ENCODE data around the gene SYNRG.
A peak's percentile ranks its signal among the peaks of the same experiment; 100 is the strongest.
"Not testable (repeated sequence)": the region's sequence is repeated elsewhere in the genome, so short reads cannot be mapped to it uniquely, and the experiment has no call there.

Gene SYNRG

GRCh38 chr17:37512442-37513068, 96.7 kb downstream of the SYNRG start:
- Mint-ChIP-seq H3K27me3 (no peaks in the 10 kb centered on the region), H3K27ac (no peak overlapping the region), H3K4me3 (no peak overlapping the region), H3K9me3 (no peaks in the 10 kb centered on the region), H3K4me1 (ENCODE audit: low read depth) (peaks cover 14% of the 10 kb centered on the region), H3K36me3 (ENCODE audit: low read depth) (peaks cover 52% of the 10 kb centered on the region)
- DNase-seq: no peak

GRCh38 chr17:37511642-37512041, 97.6 kb downstream of the SYNRG start:
- peaks cover 43% of the 10 kb centered on the region for H3K36me3 Mint-ChIP-seq (ENCODE audit: low read depth)
- H3K9me3 Mint-ChIP-seq: not testable (repeated sequence)

DNA sequence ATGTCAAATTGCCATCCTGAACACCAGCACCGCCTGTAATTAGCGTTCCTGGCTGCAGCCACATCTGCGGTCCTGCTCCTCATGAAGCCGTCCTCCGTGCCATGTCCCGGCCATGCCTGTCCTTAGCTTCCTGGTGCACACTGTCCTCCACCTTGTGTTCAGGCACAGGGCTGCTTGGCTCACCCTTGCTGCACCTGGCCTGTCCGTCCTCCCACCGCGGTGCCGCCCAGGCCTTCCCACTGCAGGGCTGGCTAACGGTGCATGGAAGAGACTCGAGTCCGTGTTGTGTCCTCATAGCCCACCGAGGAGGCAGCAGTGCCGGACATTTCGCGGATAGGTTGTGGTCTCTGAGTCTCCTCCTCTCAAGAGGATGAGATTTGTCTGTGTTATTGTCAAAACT, 99.2 kb downstream of the SYNRG start:
- Mint-ChIP-seq H3K4me3 (no peak overlapping the region), H3K4me1 (ENCODE audit: low read depth) (peaks cover 16% of the 10 kb centered on the region), H3K36me3 (ENCODE audit: low read depth) (peaks cover 31% of the 10 kb centered on the region), H3K27ac (peak overlapping the region; percentile 50), H3K27me3 (no peaks in the 10 kb centered on the region), H3K9me3 (no peaks in the 10 kb centered on the region)
- no peak for DNase-seq

More at GRCh38 chr17:37511642-37512041, 97.6 kb downstream of the SYNRG start:
- not testable (repeated sequence) for H3K27ac Mint-ChIP-seq, H3K4me3 Mint-ChIP-seq, H3K27me3 Mint-ChIP-seq, DNase-seq
- peaks cover 16% of the 10 kb centered on the region for H3K4me1 Mint-ChIP-seq (ENCODE audit: low read depth)

- H3K4me3 Mint-ChIP-seq: no peak overlapping the region
Observed at GRCh38 chr17:37507111-37507510, 102.1 kb downstream of the SYNRG start.

DNA sequence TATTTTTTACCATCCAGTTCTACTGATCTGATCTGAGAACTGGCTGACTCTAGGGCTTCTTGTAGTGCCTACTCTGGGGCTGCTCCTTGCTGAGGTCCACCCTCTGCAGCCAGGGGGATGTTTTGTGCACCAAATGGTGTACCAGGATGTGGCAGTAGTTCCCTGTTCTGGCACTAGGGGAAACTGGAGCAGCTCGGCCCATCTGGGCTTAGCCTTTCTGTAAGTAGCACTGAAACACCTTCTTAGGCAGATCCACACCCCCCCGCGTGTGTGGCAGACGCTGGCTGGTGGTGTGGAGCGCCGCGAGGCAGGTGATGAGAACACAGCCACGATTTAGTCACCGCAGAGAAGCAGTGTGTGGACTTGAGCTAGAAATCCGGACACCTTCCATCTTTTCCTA, 102.5 kb downstream of the SYNRG start:
- no peak overlapping the region for H3K4me3 Mint-ChIP-seq
- H3K27me3 Mint-ChIP-seq: no peaks in the 10 kb centered on the region
- no peak for DNase-seq
- H3K36me3 Mint-ChIP-seq (ENCODE audit: low read depth): peaks cover 4% of the 10 kb centered on the region
- H3K27ac Mint-ChIP-seq: no peak overlapping the region
- H3K9me3 Mint-ChIP-seq: no peaks in the 10 kb centered on the region
- peaks cover 11% of the 10 kb centered on the region for H3K4me1 Mint-ChIP-seq (ENCODE audit: low read depth)

More at GRCh38 chr17:37507111-37507510, 102.1 kb downstream of the SYNRG start:
- no peak for DNase-seq
- Mint-ChIP-seq H3K36me3 (ENCODE audit: low read depth) (peaks cover 7% of the 10 kb centered on the region), H3K27ac (no peak overlapping the region), H3K27me3 (no peaks in the 10 kb centered on the region), H3K4me1 (ENCODE audit: low read depth) (peaks cover 14% of the 10 kb centered on the region), H3K9me3 (no peaks in the 10 kb centered on the region)

DNA sequence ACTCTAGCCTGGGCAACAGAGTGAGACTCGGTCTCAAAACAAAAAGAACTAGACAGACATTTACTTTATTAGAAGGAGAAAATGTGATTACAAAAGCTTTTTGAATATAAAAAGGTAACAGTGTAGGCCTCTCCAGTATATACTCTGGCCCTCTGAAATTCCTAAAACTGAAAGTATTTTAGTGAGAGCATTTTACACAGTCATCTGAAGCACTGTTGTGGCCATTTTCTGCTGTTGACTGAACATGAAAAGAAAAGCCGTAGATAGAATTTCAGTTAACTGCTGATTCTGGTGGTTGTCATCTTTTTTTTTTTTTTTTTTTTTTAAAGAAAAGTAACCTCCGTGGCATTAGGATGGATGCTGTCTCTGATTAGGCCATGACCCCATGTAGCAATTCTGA, 103.9 kb downstream of the SYNRG start:
- H3K27me3 Mint-ChIP-seq: no peaks in the 10 kb centered on the region
- H3K9me3 Mint-ChIP-seq: no peaks in the 10 kb centered on the region
- H3K36me3 Mint-ChIP-seq (ENCODE audit: low read depth): peaks cover 2% of the 10 kb centered on the region
- no peak overlapping the region for H3K27ac Mint-ChIP-seq
- DNase-seq: no peak
- no peak overlapping the region for H3K4me3 Mint-ChIP-seq
- peaks cover 7% of the 10 kb centered on the region for H3K4me1 Mint-ChIP-seq (ENCODE audit: low read depth)

- H3K27me3 Mint-ChIP-seq: no peaks in the 10 kb centered on the region
- H3K4me3 Mint-ChIP-seq: no peak overlapping the region
- H3K4me1 Mint-ChIP-seq (ENCODE audit: low read depth): peaks cover 4% of the 10 kb centered on the region
- H3K9me3 Mint-ChIP-seq: no peaks in the 10 kb centered on the region
- DNase-seq: no peak
- peaks cover 2% of the 10 kb centered on the region for H3K36me3 Mint-ChIP-seq (ENCODE audit: low read depth)
- H3K27ac Mint-ChIP-seq: no peak overlapping the region
Observed at GRCh38 chr17:37503148-37503547, 106.1 kb downstream of the SYNRG start.

DNA sequence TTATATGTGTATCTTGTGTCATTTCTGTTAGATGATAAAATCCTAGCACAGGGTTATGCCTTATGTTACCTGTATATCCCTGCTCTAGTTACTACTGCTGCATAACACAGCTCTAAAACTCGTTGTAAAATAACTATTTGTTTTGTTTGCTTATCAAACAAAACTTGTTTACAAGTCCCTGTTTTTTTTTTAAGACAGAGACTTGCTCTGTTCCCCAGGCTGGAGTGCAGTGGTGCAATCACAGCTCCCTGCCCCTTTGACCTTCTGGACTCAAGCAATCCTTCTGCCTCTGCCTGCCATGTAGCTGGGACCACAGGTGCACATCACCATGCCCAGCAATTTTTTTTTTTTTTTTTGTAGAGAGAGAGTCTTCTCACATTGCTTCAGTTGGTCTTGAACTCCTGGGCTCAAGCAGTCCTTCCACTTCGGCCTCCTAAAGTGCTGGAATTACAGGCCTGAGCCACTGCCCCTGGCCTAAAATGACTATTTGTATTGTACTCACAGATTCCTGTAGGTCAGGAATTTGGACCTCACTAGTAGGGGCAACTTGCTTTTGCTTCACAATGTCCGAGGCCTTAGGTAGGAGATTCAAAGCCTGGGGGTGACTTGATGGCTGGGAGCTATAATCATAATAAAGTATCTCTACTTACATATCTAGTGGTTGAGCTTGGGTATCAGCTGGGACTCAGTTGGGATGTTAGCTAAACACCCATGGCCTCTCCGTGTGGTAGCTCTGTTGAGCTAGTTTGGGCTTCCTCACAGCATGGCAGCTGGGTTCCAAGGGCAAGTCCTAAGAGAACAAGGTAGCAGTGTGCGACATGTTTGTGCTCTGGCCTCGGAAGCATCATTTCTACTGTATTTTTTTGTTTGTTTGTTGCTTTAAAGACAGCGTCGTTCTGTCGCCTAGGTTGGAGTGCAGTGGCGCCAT, 106.9 kb downstream of the SYNRG start:
- peaks cover 4% of the 10 kb centered on the region for H3K4me1 Mint-ChIP-seq (ENCODE audit: low read depth)
- H3K4me3 Mint-ChIP-seq: no peak overlapping the region
- H3K36me3 Mint-ChIP-seq (ENCODE audit: low read depth): peaks cover 2% of the 10 kb centered on the region
- no peaks in the 10 kb centered on the region for H3K9me3 Mint-ChIP-seq
- no peak overlapping the region for H3K27ac Mint-ChIP-seq
- no peak for DNase-seq
- H3K27me3 Mint-ChIP-seq: no peaks in the 10 kb centered on the region

GRCh38 chr17:37500378-37500777, 108.8 kb downstream of the SYNRG start:
- Mint-ChIP-seq H3K4me3 (no peak overlapping the region), H3K27me3 (no peaks in the 10 kb centered on the region), H3K36me3 (ENCODE audit: low read depth) (peaks cover 2% of the 10 kb centered on the region), H3K4me1 (ENCODE audit: low read depth) (peaks cover 2% of the 10 kb centered on the region), H3K9me3 (no peaks in the 10 kb centered on the region), H3K27ac (no peak overlapping the region)
- DNase-seq: no peak

DNA sequence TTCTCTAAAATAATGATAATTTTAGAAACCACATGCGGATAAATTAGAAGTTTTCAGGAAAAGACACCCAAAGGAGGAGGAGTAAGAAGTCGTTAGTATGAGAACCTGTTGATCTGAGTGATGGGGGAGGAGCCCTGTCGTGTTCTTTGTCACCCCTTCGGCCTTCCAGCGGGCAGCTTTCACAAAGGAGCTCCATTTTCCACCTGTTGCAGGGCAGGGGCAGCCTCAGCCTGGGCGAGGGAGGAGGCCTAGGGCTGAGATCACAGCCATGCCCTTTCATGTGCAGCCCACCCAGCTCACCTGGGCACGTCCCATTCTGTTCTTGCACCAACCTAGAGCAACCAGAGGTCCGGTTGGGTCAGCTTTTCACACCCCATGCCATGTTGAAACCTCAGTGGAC, 114.2 kb downstream of the SYNRG start:
- Mint-ChIP-seq H3K4me1 (ENCODE audit: low read depth) (peaks cover 42% of the 10 kb centered on the region), H3K27me3 (no peaks in the 10 kb centered on the region), H3K36me3 (ENCODE audit: low read depth) (peaks cover 4% of the 10 kb centered on the region), H3K9me3 (no peaks in the 10 kb centered on the region), H3K27ac (no peak overlapping the region), H3K4me3 (no peak overlapping the region)
- no peak for DNase-seq

DNA sequence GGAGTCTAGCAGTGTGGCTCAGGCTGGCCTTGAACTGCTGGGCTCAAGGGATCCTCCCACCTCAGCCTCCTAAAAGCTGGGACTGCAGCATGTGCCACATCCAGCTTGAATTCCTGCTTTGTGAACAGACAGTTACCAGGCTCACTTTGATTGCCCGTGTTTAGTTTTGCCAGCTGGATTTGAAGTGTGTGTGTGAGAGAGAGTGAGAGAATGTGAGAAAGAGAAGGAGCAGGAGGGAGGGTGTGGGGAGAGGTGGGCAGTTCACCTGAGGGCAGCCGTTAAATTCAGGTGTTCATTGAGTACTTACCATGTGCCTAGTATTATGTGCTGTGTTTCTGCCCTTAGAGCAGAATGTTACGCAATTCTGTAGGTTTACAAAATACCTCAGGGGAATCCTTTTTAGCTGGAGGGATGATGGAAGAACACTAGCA, 114.8 kb downstream of the SYNRG start:
- no peak for DNase-seq
- no peak overlapping the region for H3K4me3 Mint-ChIP-seq
- no peak overlapping the region for H3K27ac Mint-ChIP-seq
- no peaks in the 10 kb centered on the region for H3K27me3 Mint-ChIP-seq
- H3K4me1 Mint-ChIP-seq (ENCODE audit: low read depth): peaks cover 42% of the 10 kb centered on the region
- no peaks in the 10 kb centered on the region for H3K9me3 Mint-ChIP-seq
- H3K36me3 Mint-ChIP-seq (ENCODE audit: low read depth): peaks cover 4% of the 10 kb centered on the region

DNA sequence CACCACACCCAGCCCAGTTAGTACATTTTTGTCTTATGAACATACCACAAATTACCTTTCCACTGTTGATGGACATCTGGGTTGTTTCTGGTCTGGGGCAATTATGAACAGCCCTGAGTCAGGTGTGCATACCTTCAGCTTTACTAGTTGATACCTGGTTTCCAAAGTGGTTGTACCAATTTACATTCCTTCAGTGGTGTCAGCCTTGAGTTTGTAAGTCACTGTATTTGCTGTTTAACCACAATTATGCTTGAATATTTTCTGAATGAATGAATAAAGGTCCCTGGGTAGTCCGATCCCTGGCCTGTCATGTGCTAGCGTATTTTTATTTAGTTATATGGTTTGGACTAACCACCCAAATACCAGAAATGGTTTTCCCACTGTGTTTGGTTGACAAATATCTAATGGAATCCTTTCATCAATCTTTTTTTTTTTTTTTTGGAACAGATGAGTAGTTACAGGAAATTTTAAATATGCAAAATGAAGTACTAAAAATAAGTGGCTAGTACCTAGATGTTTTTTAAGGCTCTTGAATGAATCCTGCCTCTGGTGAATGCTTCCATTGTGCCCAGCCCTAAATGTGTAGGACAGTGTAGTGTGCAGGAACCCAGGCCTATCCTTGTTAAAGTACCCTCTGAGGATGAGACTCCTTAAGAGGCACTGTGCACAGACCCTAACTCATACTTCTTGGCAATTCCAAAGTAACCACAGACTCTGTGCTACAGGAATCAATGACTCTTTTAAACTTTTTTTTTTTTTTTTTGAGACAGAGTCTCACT, 115.8 kb downstream of the SYNRG start:
- Mint-ChIP-seq H3K36me3 (ENCODE audit: low read depth) (peaks cover 5% of the 10 kb centered on the region), H3K27me3 (no peaks in the 10 kb centered on the region), H3K4me1 (ENCODE audit: low read depth) (peaks cover 48% of the 10 kb centered on the region), H3K9me3 (no peaks in the 10 kb centered on the region), H3K4me3 (no peak overlapping the region), H3K27ac (no peak overlapping the region)
- DNase-seq: no peak

DNA sequence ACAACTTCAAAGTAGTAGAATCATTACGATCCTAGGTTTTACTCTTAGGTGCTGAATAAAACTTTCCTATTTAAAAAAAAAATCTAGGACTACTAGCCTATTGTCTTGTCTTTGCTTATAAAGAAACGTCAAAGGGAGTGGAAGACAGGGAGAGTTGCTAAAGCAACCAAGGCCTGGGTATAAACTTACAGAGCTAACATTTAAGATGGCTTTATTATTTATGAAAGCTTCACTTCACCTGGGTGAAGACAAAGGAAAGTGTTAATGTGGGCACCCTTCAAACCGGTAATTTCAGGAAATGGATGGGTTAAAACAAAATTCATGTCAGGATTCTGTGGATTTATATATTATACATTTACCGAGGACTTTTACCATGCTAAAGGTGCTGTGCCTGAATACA, 117.1 kb downstream of the SYNRG start:
- no peaks in the 10 kb centered on the region for H3K9me3 Mint-ChIP-seq
- peak overlapping the region; percentile 39 for H3K4me3 Mint-ChIP-seq
- no peak overlapping the region for H3K27ac Mint-ChIP-seq
- no peak for DNase-seq
- peaks cover 5% of the 10 kb centered on the region for H3K36me3 Mint-ChIP-seq (ENCODE audit: low read depth)
- H3K4me1 Mint-ChIP-seq (ENCODE audit: low read depth): peaks cover 55% of the 10 kb centered on the region
- H3K27me3 Mint-ChIP-seq: no peaks in the 10 kb centered on the region
